Astrocyte of the spinal cord (primary cell): ENCODE data around the gene C2orf92.

ENCODE experiments used
- DNase-seq: peaks from one replicate; pipeline ENCODE4 v3.0.0; 2011; ENCODE audit warnings: low read depth, low spot score
- H3K4me3 ChIP-seq: 2 replicates; pipeline ENCODE4 v1.5.1; 2011; ENCODE audit warnings: low read depth, mild to moderate bottlenecking, low read length, moderate library complexity
- in situ Hi-C: cut with HindIII; loops from 2 replicates; pipeline ENCODE4 v1.10.0; 2017; ENCODE audit warnings: low sequenced_read_pairs
- TF ChIP-seq, protein P1 (sequence below): IDR thresholded peaks from 2 replicates; pipeline ENCODE4 v1.5.1; 2012; ENCODE audit warnings: low read depth, mild to moderate bottlenecking, low read length, inconsistent platforms

Gene C2orf92

DNA sequence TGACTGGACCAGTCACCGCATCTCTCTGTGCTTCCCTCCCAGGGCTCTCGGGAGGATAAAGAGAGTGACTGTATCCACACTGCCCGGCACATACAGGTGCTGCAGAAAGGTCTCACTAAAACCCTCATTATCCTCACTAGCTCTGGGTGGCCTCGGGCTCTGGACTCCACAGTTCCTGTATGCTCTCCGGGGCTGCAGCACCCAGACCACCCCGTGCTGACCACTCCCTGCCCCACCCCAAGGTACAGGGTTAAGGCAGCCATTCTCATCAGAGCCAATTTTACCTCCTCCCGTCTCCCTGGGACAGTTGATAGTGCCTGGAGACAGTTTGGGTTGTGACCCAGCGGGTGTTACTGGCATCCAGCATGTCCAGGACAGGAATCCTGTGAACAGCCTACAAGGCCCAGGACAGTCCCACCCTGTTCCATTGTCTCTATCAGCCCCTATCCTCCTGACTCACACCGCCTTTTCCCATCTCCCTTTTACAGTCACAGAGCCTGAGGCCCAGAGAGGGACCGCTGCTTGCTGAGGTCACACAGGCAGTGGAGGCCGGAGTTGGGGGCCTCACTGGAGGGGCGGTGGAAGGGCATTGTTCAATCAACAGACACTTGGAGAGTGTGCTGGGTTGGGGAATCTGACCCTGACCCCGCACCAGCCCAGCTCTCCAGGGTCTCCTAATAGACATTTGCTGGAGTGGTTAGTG, 45.6 kb downstream of the C2orf92 start:
- H3K4me3 ChIP-seq, result no peak overlapping the region
- no peak for DNase-seq
- in situ Hi-C loops, result no loop called here
- TF ChIP-seq, protein P1, sequence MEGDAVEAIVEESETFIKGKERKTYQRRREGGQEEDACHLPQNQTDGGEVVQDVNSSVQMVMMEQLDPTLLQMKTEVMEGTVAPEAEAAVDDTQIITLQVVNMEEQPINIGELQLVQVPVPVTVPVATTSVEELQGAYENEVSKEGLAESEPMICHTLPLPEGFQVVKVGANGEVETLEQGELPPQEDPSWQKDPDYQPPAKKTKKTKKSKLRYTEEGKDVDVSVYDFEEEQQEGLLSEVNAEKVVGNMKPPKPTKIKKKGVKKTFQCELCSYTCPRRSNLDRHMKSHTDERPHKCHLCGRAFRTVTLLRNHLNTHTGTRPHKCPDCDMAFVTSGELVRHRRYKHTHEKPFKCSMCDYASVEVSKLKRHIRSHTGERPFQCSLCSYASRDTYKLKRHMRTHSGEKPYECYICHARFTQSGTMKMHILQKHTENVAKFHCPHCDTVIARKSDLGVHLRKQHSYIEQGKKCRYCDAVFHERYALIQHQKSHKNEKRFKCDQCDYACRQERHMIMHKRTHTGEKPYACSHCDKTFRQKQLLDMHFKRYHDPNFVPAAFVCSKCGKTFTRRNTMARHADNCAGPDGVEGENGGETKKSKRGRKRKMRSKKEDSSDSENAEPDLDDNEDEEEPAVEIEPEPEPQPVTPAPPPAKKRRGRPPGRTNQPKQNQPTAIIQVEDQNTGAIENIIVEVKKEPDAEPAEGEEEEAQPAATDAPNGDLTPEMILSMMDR, result no peak

DNA sequence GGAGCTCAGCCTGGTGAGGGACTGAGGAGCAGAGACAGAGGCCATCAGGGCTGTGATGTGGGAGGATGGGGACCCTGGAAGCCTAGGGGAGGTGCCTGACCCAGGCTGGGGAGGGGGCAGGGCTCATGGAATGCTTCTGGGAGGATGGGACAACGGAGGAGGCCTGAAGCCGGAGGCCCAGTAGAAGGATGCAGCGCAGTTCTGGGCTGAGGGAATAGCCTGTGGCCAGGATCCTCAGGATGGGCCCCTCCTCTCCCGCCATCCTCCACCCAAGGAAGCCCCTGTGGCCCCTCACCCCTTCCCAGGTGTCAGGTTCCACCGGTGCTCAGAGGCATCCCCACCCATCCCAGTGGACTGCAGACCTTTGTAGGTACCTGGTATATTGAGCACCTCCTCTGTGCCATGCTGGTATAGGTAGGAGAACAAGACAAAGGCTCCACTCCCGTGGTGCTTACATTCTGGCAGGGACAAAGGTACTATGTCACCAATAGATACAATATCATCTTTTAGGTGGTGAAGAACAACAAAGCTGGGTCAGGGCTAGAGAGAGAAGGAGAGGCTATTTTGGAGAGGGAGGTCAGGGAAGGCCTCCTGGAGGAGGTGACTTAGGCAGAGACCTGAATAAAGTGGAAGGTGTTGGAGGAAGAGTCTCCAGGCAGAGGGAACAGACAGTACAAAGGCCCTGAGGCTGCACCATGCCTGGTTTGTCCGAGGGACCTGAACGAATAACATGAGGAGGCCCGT, 46.6 kb downstream of the C2orf92 start:
- no peak overlapping the region for H3K4me3 ChIP-seq
- DNase-seq, result no peak
- TF ChIP-seq, protein P1, result no peak
- in situ Hi-C loops, result no loop called here

DNA sequence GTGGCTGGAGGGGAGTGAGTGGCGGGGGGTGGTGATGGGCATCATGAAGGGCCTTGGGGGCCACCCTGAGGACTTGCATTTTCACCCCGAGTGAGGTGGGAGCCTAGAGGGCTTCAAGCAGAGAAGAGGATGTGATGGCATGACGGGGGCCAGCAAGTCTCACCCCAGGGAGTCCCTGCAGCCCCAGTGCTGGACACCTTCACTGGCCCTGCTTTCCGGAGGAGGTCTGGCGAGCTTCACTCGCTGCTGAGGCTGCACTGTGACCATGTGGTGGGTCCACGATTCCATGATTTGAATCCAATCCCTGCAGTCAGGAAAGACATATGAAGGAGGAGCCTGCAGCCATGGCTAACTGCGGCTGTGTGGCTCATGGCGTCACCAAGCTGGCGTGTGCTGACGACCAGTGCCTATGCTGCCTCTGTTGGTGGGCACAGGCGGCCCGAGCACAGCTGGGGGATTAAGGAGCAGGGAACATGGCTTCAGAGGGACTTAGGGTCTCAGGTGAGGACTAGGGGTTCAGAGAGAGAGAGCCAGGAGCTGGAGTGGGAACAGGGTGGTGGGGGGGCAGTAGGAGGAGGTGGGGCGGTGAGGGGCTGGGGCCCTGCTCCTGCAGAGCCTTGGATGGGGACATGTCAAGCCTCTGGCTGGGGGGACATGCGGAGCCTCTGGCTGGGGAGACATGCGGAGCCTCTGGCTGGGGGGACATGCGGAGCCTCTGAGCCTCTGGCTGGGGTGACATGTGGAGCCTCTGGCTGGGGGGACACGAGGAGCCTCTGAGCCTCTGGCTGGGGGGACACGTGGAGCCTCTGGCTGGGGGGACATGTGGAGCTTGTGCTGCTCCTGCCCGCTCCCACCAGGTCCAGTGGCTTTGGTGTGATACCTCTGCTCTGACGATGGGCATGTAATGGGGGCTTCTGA, 47.4 kb downstream of the C2orf92 start:
- H3K4me3 ChIP-seq, result no peak overlapping the region
- no peak for DNase-seq
- TF ChIP-seq, protein P1, result no peak
- in situ Hi-C loops, result no loop called here

DNA sequence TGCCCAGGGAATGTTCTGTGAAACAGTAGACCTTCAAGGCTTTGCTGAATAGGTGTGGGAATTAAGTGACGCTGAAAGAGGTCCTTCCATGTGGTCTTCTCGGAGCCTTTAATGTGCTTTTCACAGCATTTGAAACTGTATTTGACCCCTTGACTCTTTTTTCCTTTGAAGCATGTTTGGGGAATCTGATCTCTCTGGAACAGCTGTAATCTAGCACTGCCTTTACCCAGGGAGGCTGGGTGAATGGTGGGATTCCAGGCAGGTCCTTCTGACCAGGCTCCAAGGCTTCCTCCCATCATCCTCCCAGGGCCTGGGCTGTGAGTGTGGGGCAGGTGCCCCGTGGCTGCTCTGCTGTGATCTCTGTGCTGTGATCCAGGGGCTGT, 48.1 kb downstream of the C2orf92 start:
- no peak for DNase-seq
- no peak overlapping the region for H3K4me3 ChIP-seq
- TF ChIP-seq, protein P1, result no peak
- in situ Hi-C loops, result no loop called here

DNA sequence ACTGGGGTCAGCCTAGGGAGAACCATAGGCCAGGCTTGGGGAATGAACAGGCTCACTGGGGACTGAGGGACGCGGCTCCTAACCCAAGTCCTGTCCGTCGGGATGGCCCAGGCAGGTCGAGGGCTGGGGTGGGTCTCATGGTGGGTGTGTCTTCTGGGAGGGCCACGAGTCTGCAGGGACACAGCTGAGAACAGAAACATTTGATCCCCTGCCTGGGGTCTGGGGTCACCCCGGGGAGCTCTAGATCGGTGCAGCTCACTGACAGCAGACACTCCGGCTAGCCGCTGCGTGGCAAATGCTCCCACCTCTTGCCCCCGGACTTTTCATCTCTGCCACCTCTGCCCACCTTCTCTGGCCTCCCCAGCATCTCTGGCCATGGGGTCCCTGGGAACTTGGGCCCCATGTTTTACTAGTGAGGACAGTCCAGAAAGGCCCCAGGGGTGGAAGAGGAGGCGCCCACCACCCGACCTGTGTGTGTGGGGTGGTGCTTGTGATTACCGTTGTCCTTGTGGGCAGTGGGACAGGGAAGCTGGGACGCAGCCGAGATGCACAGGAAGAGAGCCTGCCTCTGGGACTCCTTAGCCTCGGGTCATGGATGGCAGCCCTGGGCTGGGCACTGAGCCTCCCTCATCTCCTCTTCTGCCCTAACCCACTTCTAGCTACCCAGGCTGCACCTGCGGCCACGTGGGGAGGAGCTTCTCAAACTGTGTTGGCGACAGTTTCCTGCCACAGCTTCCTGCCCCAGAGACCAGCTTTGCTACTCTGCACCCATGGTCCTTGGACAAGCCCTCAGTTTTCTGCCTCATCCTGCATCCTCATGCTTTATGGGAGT, 48.8 kb downstream of the C2orf92 start:
- DNase-seq, result no peak
- in situ Hi-C loops, result no loop called here
- TF ChIP-seq, protein P1, result no peak
- H3K4me3 ChIP-seq, result no peak overlapping the region

DNA sequence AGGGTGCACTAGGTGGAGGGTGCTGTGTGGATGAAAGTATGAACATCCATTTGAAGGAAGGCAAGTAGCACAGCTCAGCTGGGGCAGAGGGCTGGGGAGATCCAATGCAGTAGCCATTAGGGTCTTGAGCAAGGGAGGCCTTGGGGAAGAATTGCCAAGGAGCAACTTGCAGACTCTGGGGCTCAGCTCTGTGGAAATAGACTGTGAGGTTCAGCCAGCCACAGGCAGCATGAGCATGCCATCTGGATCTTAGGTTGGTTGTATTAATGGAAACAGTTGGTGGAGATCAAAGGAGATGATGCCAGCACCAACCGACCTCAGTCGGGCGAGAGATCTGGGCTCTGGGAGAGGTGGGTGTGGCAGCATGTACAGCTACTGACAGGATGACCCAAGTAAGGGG, 49.4 kb downstream of the C2orf92 start:
- in situ Hi-C loops, result no loop called here
- no peak overlapping the region for H3K4me3 ChIP-seq
- TF ChIP-seq, protein P1, result no peak
- DNase-seq, result no peak
